Lung (tissue), 12 donors: ENCODE results near the gene R3HDML. TPM values are rescaled to one million over a fixed set of nuclear protein-coding genes. Genes with fewer than 3 reads are reported as not detected.

ENCODE experiments used
- ATAC-seq: fragments of 200-7000 bp; cut with Tn5 transposase; one replicate; pipeline ENCODE4 v1.9.1; 2020; ENCODE audit warnings: moderate number of reproducible peaks; ENCODE audit not compliant: insufficient read depth, low FRiP score
- DNase-seq, 3 donors: peaks; one replicate each; pipeline ENCODE4 v3.0.0-alpha.2; 2013 to 2017
- H3K27ac ChIP-seq, 2 donors: one replicate each; pipeline ENCODE4 v1.5.1; 2013; ENCODE audit warnings: mild to moderate bottlenecking in 2 of 2, moderate library complexity in 2 of 2, control low read depth in 1 of 2, inconsistent platforms in 1 of 2, low read depth in 1 of 2, low read length in 1 of 2
- H3K27me3 ChIP-seq, 3 donors: one replicate each; pipeline ENCODE4 v1.5.1; 2013; ENCODE audit warnings: low read length in 2 of 3; ENCODE audit not compliant: control insufficient read depth in 3 of 3, insufficient read depth in 3 of 3
- H3K36me3 ChIP-seq, 4 donors: one replicate each; pipeline ENCODE4 v1.5.1; 2013; ENCODE audit warnings: low read length in 4 of 4, mild to moderate bottlenecking in 1 of 4, moderate library complexity in 1 of 4; ENCODE audit not compliant: control insufficient read depth in 4 of 4, insufficient read depth in 4 of 4
- H3K4me1 ChIP-seq, 5 donors: one replicate each; pipeline ENCODE4 v1.5.1; 2013; ENCODE audit warnings: low read length in 5 of 5, mild to moderate bottlenecking in 2 of 5, moderate library complexity in 1 of 5; ENCODE audit not compliant: control insufficient read depth in 5 of 5, insufficient read depth in 5 of 5
- H3K4me3 ChIP-seq: one replicate; pipeline ENCODE4 v1.5.1; 2013; ENCODE audit warnings: mild to moderate bottlenecking, control low read depth, moderate library complexity
- H3K9ac ChIP-seq, 2 donors: one replicate each; pipeline ENCODE4 v1.5.1; 2013; ENCODE audit warnings: low read length in 2 of 2, control low read depth in 1 of 2; ENCODE audit not compliant: insufficient read depth in 1 of 2
- H3K9me3 ChIP-seq, 4 donors: one replicate each; pipeline ENCODE4 v1.5.1; 2013; ENCODE audit warnings: low read length in 3 of 4, mild to moderate bottlenecking in 1 of 4, moderate library complexity in 1 of 4; ENCODE audit not compliant: control insufficient read depth in 4 of 4, insufficient read depth in 3 of 4
- CTCF ChIP-seq: IDR thresholded peaks from 2 replicates; pipeline ENCODE4 v1.5.1; 2012; ENCODE audit warnings: mild to moderate bottlenecking; ENCODE audit errors: control extremely low read depth, extremely low read depth
- WGBS, 2 donors: extraction: QIAGEN DNeasy Blood & Tissue Kit; methylation state at CpG; one replicate each; pipeline ENCODE4 v1.1.7; 2013; 5-methylcytosine and 5-hydroxymethylcytosine counted together
- polyA plus RNA-seq, 2 donors: library from polyadenylated mRNA; stranded (reverse); fragments of 200-250 nt; gene quantifications; one replicate each; pipeline ENCODE4 v1.2.1, GENCODE V29; 2013
- total RNA-seq, 2 donors: library from RNA; depleted of rRNA in 1 of 2; stranded (reverse); fragments of >200 nt in 1 of 2; gene quantifications; one replicate each; pipeline ENCODE4 v1.2.1, GENCODE V29; 2014 to 2021
- donor health status: control.
- donor health status: control.
- donor health status: Bipolar disorder and iron deficiency.
- donor health status: healthy.
- donor health status: DM: yes; HTN: yes; CAD: no.

R3HDML gene
- total and polyA plus RNA-seq, 4 donors = not detected

GRCh38 chr20:44392088-44392775 is 55.4 kb downstream of the R3HDML start:
- Histone ChIP-seq H3K4me3 (no peak overlapping the region), H3K9ac (no peak overlapping the region), H3K27me3 (no peaks in the 10 kb centered on the region), H3K4me1 (peaks cover 0 to 17% (median 5%) of the 10 kb centered on the region in 5 donors), H3K27ac (no peak overlapping the region), H3K36me3 (no peaks in the 10 kb centered on the region), H3K9me3 (no peaks in the 10 kb centered on the region)
- DNase-seq = no peak
- no peak for ATAC-seq
- TF ChIP-seq CTCF = no peak
- WGBS, 2 donors = 92 to 96% methylated on average over 8 of the region's 8 CpGs

GRCh38 chr20:44392776-44393607 is 56.1 kb downstream of the R3HDML start:
- Histone ChIP-seq H3K36me3 (no peaks in the 10 kb centered on the region), H3K27ac (no peak overlapping the region), H3K9me3 (no peaks in the 10 kb centered on the region), H3K4me3 (no peak overlapping the region), H3K9ac (no peak overlapping the region), H3K27me3 (no peaks in the 10 kb centered on the region), H3K4me1 (peaks cover 0 to 16% (median 4%) of the 10 kb centered on the region in 5 donors)
- no peak for ATAC-seq
- WGBS, 2 donors = 65 to 74% methylated on average over 5 of the region's 5 CpGs
- no peak for DNase-seq
- no peak for TF ChIP-seq CTCF

- H3K9ac ChIP-seq = no peak overlapping the region
- H3K27ac ChIP-seq = no peak overlapping the region
- 74 to 81% methylated on average over 9 of the region's 9 CpGs for WGBS, 2 donors
- H3K9me3 ChIP-seq = no peaks in the 10 kb centered on the region
- no peak for ATAC-seq
- H3K4me3 ChIP-seq = no peak overlapping the region
- no peaks in the 10 kb centered on the region for H3K36me3 ChIP-seq
- H3K4me1 ChIP-seq = peaks cover 0 to 13% (median 4%) of the 10 kb centered on the region in 5 donors
- TF ChIP-seq CTCF = no peak
- H3K27me3 ChIP-seq = no peaks in the 10 kb centered on the region
- DNase-seq = no peak
Observed at GRCh38 chr20:44393608-44394451, 57.0 kb downstream of the R3HDML start.
